ENCODE data around the gene FAM24B.
"Not testable (repeated sequence)": the region's sequence is repeated elsewhere in the genome, so short reads cannot be mapped to it uniquely, and the experiment has no call there.

FAM24B gene

DNA sequence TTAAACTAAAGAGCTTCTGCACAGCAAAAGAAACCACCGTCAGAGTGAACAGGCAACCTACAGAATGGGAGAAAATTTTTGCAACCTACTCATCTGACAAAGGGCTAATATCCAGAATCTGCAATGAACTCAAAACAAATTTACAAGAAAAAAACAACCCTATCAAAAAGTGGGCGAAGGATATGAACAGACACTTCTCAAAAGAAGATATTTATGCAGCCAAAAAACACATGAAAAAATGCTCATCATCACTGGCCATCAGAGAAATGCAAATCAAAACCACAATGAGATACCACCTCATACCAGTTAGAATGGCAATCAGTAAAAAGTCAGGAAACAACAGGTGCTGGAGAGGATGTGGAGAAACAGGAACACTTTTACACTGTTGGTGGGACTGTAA lies 7.4 kb downstream of the FAM24B start:
- not testable (repeated sequence) for H3K36me3 Mint-ChIP-seq (ENCODE audit: insufficient read depth); H3K4me3 Mint-ChIP-seq

DNA sequence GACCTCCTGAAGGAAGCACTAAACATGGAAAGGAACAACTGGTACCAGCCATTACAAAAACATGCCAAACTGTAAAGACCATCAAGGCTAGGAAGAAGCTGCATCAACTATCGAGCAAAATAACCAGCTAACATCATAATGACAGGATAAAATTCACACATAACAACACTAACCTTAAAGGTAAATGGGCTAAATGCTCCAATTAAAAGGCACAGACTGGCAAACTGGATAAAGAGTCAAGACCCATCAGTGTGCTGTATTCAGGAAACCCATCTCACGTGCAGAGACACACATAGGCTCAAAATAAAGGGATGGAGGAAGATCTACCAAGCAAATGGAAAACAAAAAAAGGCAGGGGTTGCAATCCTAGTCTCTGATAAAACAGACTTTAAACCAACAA lies 10.6 kb downstream of the FAM24B start:
- not testable (repeated sequence) for H3K27ac Mint-ChIP-seq (ENCODE audit: low read depth); H3K4me3 Mint-ChIP-seq; ATAC-seq (replicated peaks; ENCODE audit: extremely low read depth, poor library complexity, severe bottlenecking); H3K36me3 Mint-ChIP-seq (ENCODE audit: insufficient read depth); H3K27me3 Mint-ChIP-seq; H3K9me3 Mint-ChIP-seq; DNase-seq (ENCODE audit: low spot score in 2 of 2)
- peaks cover 27% of the 10 kb centered on the region for H3K4me1 Mint-ChIP-seq

More for the DNA sequence above, 7.4 kb downstream of the FAM24B start:
- DNase-seq (ENCODE audit: low spot score in 2 of 2); H3K9me3 Mint-ChIP-seq; ATAC-seq (replicated peaks; ENCODE audit: extremely low read depth, poor library complexity, severe bottlenecking); H3K27ac Mint-ChIP-seq (ENCODE audit: low read depth); H3K27me3 Mint-ChIP-seq: not testable (repeated sequence)
- H3K4me1 Mint-ChIP-seq, result peaks cover 47% of the 10 kb centered on the region

DNA sequence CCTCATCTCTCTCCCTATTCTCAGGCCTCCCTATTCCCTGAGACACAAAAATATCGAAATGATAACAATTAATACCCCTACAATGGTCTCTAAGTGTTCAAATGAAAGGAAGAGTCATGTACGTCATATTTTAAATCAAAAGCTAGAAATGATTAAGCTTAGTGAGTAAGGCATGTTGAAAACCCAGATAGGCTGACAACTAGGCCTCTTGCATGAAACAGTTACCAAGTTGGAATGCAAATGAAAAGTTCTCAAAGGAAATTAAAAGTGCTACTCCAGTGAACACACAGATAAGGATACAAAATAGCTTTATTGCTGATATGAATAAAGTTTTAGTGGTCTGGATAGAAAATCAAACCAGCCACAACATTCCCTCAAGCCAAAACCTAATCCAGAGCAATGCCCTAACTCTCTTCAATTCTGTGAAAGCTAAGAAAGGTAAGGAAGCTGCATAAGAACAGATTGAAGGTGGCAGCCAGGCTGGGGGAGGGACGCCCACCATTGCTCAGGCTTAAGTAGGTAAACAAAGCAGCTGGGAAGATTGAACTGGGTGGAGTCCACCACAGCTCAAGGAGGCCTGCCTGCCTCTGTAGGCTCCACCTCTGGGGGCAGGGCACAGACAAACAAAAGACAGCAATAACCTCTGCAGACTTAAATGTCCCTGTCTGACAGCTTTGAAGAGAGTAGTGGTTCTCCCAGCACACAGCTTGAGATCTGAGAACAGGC lies 12.5 kb downstream of the FAM24B start:
- H3K4me1 Mint-ChIP-seq, result peaks cover 29% of the 10 kb centered on the region
- H3K4me3 Mint-ChIP-seq; H3K36me3 Mint-ChIP-seq (ENCODE audit: insufficient read depth); H3K9me3 Mint-ChIP-seq; H3K27ac Mint-ChIP-seq (ENCODE audit: low read depth); H3K27me3 Mint-ChIP-seq; ATAC-seq (replicated peaks; ENCODE audit: extremely low read depth, poor library complexity, severe bottlenecking); DNase-seq (ENCODE audit: low spot score in 2 of 2): not testable (repeated sequence)

DNA sequence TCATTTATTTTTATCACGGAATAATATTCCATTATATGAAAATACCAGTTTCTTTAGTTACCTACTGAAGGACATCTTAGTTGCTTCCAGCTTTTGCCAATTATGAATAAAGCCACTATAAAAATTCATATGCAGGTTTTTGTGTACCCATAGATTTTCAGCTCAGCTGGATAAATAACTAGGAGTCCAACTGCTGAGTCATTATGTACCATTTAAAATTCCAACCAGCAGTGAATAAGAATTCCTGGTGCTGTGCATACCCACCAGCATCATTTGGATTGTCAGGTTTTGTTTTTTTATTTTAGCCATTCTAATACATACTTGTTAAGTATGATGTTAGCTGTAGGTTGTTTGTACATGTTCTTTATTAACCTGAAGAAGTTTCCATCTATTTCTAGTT lies 14.5 kb downstream of the FAM24B start:
- H3K4me3 Mint-ChIP-seq, result no peak overlapping the region
- no peaks in the 10 kb centered on the region for H3K36me3 Mint-ChIP-seq (ENCODE audit: insufficient read depth)
- ATAC-seq (replicated peaks; ENCODE audit: extremely low read depth, poor library complexity, severe bottlenecking), result no peak
- H3K27ac Mint-ChIP-seq (ENCODE audit: low read depth), result no peak overlapping the region
- DNase-seq (ENCODE audit: low spot score in 2 of 2), result no peak
- peaks cover 30% of the 10 kb centered on the region for H3K4me1 Mint-ChIP-seq
- H3K27me3 Mint-ChIP-seq, result no peaks in the 10 kb centered on the region
- H3K9me3 Mint-ChIP-seq, result peaks cover 5% of the 10 kb centered on the region

DNA sequence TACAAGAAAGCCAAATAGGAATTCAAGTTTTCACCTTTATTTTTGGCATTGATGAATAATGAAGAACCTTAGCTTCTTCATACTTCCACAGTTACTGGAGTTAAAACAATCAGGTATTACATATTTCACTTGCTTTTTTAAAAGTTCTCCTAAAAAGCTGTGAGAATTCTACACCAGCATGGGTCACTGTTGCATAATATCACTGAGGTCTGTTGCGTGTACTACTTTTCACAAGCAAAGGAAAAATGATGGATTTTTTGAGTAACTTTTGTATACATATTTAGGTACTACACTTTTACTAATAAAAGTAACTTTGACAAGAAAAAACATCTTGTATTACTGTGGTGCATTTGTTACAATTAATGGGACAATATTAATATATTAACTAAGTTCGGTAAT lies 15.2 kb downstream of the FAM24B start:
- no peak for DNase-seq (ENCODE audit: low spot score in 2 of 2)
- Mint-ChIP-seq H3K4me1 (peaks cover 23% of the 10 kb centered on the region), H3K27me3 (no peaks in the 10 kb centered on the region), H3K27ac (ENCODE audit: low read depth) (no peak overlapping the region), H3K9me3 (peaks cover 5% of the 10 kb centered on the region), H3K4me3 (no peak overlapping the region), H3K36me3 (ENCODE audit: insufficient read depth) (no peaks in the 10 kb centered on the region)
- no peak for ATAC-seq (replicated peaks; ENCODE audit: extremely low read depth, poor library complexity, severe bottlenecking)

DNA sequence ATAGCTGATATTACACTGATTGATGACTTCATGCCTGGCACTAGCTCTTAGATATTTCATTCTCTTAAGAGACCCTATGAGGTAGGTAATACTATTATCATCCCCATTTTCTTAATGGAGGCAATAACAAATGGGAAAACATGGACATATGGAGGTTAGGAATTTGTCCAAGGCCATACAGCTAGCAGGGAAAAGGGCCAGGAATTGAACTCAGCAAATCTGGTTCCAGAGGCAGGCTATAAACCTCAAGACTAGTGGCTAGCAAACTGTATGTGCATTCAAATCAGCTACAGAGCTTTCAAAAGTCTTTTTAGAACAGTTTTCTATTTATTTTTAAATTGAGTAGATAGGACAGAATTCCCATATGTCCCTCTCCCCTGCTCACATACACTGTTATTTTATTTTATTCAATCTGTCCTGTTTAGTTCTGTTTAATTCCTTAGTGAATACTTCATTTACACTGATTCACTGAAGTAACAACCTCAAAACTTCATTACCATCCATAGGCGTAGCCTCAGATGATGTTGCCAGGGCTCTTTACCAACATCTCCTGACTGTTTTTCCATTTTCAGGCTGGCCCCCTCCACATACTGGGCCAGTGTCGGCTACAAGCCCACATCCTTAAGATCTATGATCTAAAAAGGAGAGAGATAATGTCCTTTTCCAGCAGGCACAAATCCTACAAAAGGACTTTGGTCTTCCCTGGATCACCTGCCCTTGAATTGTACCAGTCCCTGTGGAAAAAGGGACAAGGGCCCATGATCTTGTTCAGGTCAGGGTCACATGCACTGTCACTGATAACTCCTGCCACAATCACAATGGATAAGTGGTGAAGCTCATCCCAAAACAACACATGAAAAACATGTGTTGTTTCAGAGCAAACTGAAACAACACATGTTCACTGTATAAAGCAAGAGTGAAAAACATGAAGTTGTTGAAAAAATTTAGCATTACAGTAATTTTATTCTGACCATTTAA lies 15.9 kb downstream of the FAM24B start:
- no peak for DNase-seq (ENCODE audit: low spot score in 2 of 2)
- Mint-ChIP-seq H3K4me3 (no peak overlapping the region), H3K36me3 (ENCODE audit: insufficient read depth) (no peaks in the 10 kb centered on the region), H3K9me3 (peaks cover 5% of the 10 kb centered on the region), H3K27ac (ENCODE audit: low read depth) (no peak overlapping the region), H3K27me3 (no peaks in the 10 kb centered on the region), H3K4me1 (peaks cover 27% of the 10 kb centered on the region)
- no peak for ATAC-seq (replicated peaks; ENCODE audit: extremely low read depth, poor library complexity, severe bottlenecking)

DNA sequence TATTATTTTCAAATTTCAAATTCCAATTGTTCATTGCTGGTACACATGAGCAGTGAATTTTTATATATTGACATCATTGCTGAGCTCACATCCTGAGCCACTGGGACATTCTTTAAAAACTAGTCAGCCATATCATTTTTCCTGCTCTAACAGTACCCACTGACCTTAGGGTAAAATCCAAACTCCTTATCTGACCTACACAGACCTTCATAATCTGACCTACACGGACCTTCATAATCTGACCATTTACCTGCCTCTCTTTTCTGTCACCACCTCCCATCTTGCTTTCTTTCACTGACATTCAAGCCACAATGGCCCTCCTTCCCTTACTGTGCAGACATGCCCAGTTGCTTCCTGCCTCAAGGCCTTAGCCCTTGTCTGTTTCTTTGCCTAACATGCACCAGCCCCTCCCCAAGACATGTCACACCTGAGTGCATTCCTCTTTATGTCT lies 17.6 kb downstream of the FAM24B start:
- DNase-seq (ENCODE audit: low spot score in 2 of 2) (no peak), ATAC-seq (replicated peaks; ENCODE audit: extremely low read depth, poor library complexity, severe bottlenecking) (no peak)
- Mint-ChIP-seq H3K4me1 (peaks cover 16% of the 10 kb centered on the region), H3K27me3 (no peaks in the 10 kb centered on the region), H3K9me3 (no peaks in the 10 kb centered on the region), H3K36me3 (ENCODE audit: insufficient read depth) (no peaks in the 10 kb centered on the region), H3K27ac (ENCODE audit: low read depth) (no peak overlapping the region), H3K4me3 (no peak overlapping the region)

DNA sequence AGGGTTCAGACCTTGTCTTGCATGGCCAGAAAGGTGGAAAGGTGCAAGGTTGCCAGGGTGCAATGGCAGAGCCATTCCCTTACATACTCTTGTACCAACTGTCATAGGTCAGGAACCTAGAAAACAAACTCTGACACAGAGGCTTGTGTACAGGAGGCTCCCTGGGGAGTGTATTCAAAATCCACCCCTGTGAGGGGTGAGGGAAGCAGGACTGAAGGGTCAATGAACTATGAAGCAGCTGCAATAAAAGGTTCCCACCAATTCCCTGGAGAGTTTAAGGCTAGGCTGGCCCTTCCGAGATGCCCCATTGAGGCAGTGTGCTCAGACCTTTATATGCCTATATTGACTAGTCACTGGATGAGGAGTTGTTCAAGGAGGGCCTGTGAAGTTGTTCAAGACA lies 19.9 kb downstream of the FAM24B start:
- Mint-ChIP-seq H3K27ac (ENCODE audit: low read depth) (no peak overlapping the region), H3K4me3 (no peak overlapping the region), H3K36me3 (ENCODE audit: insufficient read depth) (peaks cover 8% of the 10 kb centered on the region), H3K9me3 (no peaks in the 10 kb centered on the region), H3K4me1 (peaks cover 21% of the 10 kb centered on the region), H3K27me3 (no peaks in the 10 kb centered on the region)
- no peak for ATAC-seq (replicated peaks; ENCODE audit: extremely low read depth, poor library complexity, severe bottlenecking)
- DNase-seq (ENCODE audit: low spot score in 2 of 2), result no peak

DNA sequence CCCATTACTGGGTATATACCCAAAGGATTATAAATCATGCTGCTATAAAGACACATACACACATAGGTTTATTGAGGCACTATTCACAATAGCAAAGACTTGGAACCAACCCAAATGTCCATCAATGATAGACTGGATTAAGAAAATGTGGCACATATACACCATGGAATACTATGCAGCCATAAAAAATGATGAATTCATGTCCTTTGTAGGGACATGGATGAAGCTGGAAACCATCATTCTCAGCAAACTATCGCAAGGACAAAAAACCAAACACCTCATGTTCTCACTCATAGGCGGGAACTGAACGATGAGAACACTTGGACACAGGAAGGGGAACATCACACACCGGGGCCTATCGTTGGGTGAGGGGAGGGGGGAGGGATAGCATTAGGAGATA lies 21.3 kb downstream of the FAM24B start:
- not testable (repeated sequence) for DNase-seq (ENCODE audit: low spot score in 2 of 2); H3K27ac Mint-ChIP-seq (ENCODE audit: low read depth); H3K27me3 Mint-ChIP-seq; ATAC-seq (replicated peaks; ENCODE audit: extremely low read depth, poor library complexity, severe bottlenecking); H3K9me3 Mint-ChIP-seq; H3K4me3 Mint-ChIP-seq; H3K36me3 Mint-ChIP-seq (ENCODE audit: insufficient read depth)
- peaks cover 21% of the 10 kb centered on the region for H3K4me1 Mint-ChIP-seq

DNA sequence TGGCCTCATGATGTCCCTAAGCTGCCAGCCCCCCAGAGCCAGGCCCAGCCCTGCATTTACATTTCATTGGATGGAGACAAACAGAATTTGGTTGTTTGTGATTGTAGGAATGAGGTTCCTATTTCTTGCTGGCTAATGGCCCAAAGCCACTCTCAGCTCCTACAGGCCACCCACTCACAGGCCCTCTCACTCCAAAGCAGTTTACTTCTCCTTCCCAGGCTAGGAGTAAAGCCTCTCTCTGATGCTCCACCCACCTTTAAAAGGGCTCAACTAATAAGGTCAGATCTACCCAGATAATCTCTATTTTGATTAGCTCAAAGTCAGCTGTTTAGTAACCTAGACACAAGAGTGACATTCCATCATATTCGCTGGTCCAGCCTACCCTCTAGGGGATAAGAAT lies 22.5 kb downstream of the FAM24B start:
- Mint-ChIP-seq H3K9me3 (no peaks in the 10 kb centered on the region), H3K36me3 (ENCODE audit: insufficient read depth) (peaks cover 9% of the 10 kb centered on the region), H3K27me3 (no peaks in the 10 kb centered on the region), H3K4me1 (peaks cover 18% of the 10 kb centered on the region), H3K4me3 (no peak overlapping the region), H3K27ac (ENCODE audit: low read depth) (no peak overlapping the region)
- ATAC-seq (replicated peaks; ENCODE audit: extremely low read depth, poor library complexity, severe bottlenecking), result no peak
- DNase-seq (ENCODE audit: low spot score in 2 of 2), result no peak

DNA sequence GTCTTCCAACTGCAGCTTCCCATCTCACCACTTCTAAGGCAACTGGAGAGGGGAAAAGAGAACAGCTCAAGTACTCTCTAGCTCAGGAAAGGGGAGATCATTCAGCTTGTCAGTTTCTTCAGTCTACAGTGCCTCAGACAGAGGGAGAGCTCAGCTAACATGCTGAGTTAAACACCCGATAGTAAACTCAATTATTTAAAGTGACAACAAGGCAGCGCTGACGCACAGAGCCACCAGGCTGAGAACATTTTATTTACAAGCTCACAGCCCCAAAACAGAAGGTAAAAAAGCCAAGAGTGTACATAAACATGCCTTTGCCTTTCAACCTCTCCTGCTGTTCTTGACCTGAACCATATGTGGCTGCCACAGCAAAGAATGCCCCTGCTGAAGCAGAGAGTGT lies 23.6 kb downstream of the FAM24B start:
- H3K4me3 Mint-ChIP-seq, result no peak overlapping the region
- no peak overlapping the region for H3K27ac Mint-ChIP-seq (ENCODE audit: low read depth)
- H3K4me1 Mint-ChIP-seq, result peaks cover 15% of the 10 kb centered on the region
- ATAC-seq (replicated peaks; ENCODE audit: extremely low read depth, poor library complexity, severe bottlenecking) (no peak), DNase-seq (ENCODE audit: low spot score in 2 of 2) (no peak)
- peaks cover 13% of the 10 kb centered on the region for H3K36me3 Mint-ChIP-seq (ENCODE audit: insufficient read depth)
- H3K9me3 Mint-ChIP-seq, result no peaks in the 10 kb centered on the region
- no peaks in the 10 kb centered on the region for H3K27me3 Mint-ChIP-seq

DNA sequence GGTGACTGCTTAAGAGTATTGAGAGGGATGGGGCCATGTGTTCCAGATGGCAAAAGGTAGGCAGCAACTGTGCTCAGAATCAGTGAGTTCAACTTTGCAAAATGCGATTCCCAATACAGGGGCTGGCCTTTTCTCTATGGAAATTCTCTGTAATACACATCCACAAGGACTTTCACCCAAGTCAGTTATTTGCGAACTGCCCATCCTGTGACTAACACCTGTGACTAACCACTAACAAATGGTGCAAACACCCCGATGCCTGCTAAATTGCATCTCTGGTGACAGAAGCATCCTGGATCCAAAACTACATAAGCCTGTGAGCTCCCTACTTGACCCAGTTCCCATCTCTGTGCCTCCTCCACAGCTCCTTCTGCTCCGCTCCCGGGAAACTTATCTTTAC lies 24.7 kb downstream of the FAM24B start:
- Mint-ChIP-seq H3K4me1 (peaks cover 15% of the 10 kb centered on the region), H3K36me3 (ENCODE audit: insufficient read depth) (peaks cover 20% of the 10 kb centered on the region), H3K4me3 (no peak overlapping the region), H3K27ac (ENCODE audit: low read depth) (no peak overlapping the region), H3K9me3 (no peaks in the 10 kb centered on the region), H3K27me3 (no peaks in the 10 kb centered on the region)
- DNase-seq (ENCODE audit: low spot score in 2 of 2), result no peak
- ATAC-seq (replicated peaks; ENCODE audit: extremely low read depth, poor library complexity, severe bottlenecking), result no peak

All from central memory CD8-positive, alpha-beta T cell (primary cell).